Activated naive CD8-positive, alpha-beta T cell treated with anti-CD3 and anti-CD28 coated beads, Interleukin-2, amount 50 U/mL, for 24 hours (primary cell): ENCODE results near the gene GPR61.

Experiments used
- ATAC-seq: fragments of 150-1000 bp; cut with Tn5 transposase; one replicate; pipeline ENCODE4 v1.10.0; 2021
- DNase-seq: peaks from one replicate; pipeline ENCODE4 v3.0.0; 2021
- H3K27ac Mint-ChIP-seq: one replicate; pipeline ENCODE4 v1.8.0; 2021; ENCODE audit warnings: mild to moderate bottlenecking, mixed read lengths
- H3K27me3 Mint-ChIP-seq: one replicate; pipeline ENCODE4 v1.8.0; 2021; ENCODE audit warnings: mixed read lengths
- H3K36me3 Mint-ChIP-seq: one replicate; pipeline ENCODE4 v1.8.0; 2021; ENCODE audit warnings: low read depth, mixed read lengths
- H3K4me1 Mint-ChIP-seq: one replicate; pipeline ENCODE4 v1.8.0; 2021; ENCODE audit warnings: mixed read lengths
- H3K4me3 Mint-ChIP-seq: one replicate; pipeline ENCODE4 v1.8.0; 2021; ENCODE audit warnings: mild to moderate bottlenecking, moderate library complexity, mixed read lengths
- H3K9me3 Mint-ChIP-seq: one replicate; pipeline ENCODE4 v1.8.0; 2021; ENCODE audit warnings: mixed read lengths

The GPR61 gene

DNA sequence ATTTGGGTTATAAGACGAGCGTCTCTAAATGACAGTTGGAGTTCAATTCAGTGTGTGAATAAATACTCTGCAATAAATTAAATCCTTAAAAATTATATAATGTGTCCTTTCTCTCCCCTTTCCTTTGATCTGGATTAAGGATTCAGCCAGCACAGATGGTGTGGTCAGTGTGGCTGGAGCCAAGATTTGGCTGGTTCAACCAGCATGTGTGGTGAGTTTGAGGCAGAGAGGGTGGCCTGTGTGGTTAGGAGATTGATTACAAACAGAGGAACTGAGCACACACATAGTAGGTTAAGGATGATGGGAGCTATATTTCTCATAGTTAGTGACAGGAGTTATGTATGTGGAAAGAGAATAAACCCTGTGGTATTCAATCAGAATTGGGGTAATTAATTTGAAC, 16.0 kb upstream of the GPR61 start:
- ATAC-seq = no peak
- Mint-ChIP-seq H3K4me3 (no peak overlapping the region), H3K4me1 (no peaks in the 10 kb centered on the region), H3K36me3 (no peaks in the 10 kb centered on the region), H3K9me3 (no peaks in the 10 kb centered on the region), H3K27me3 (no peaks in the 10 kb centered on the region), H3K27ac (no peak overlapping the region)
- no peak for DNase-seq

DNA sequence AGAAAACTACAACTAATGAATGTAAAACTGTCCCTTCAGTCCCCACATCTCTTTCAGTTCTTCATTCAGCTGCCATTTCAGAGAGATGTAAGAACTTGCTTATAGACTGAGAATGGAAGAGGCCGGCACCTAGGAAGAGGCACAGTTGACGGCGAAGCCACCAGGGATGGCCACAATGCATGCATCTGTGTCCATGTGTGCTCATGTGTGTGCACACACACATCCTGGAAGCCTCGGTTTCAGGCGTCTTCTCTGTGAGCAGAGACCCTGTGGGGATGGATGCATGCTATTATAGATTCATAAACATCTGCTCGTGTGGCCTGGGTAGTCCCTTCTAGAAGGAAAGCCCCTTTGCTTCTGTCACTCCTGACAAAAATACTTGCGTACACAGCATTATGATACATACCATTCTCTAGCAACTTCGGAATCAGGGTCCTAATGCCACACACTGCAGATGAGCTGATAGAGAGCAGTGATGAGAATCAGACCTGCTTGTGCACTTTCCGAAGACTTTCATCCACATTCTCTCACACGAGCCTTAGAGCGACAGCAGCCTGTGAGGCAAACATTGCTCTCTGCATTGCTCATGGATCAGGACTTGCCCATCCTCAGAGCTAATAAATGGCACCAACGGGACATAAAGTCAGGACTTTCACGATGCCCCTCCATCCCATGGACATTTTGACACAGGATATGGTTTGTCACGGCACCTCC, 12.4 kb upstream of the GPR61 start:
- no peak for DNase-seq
- Mint-ChIP-seq H3K4me3 (no peak overlapping the region), H3K27me3 (no peaks in the 10 kb centered on the region), H3K4me1 (peaks cover 14% of the 10 kb centered on the region), H3K27ac (no peak overlapping the region), H3K36me3 (no peaks in the 10 kb centered on the region), H3K9me3 (no peaks in the 10 kb centered on the region)
- no peak for ATAC-seq

DNA sequence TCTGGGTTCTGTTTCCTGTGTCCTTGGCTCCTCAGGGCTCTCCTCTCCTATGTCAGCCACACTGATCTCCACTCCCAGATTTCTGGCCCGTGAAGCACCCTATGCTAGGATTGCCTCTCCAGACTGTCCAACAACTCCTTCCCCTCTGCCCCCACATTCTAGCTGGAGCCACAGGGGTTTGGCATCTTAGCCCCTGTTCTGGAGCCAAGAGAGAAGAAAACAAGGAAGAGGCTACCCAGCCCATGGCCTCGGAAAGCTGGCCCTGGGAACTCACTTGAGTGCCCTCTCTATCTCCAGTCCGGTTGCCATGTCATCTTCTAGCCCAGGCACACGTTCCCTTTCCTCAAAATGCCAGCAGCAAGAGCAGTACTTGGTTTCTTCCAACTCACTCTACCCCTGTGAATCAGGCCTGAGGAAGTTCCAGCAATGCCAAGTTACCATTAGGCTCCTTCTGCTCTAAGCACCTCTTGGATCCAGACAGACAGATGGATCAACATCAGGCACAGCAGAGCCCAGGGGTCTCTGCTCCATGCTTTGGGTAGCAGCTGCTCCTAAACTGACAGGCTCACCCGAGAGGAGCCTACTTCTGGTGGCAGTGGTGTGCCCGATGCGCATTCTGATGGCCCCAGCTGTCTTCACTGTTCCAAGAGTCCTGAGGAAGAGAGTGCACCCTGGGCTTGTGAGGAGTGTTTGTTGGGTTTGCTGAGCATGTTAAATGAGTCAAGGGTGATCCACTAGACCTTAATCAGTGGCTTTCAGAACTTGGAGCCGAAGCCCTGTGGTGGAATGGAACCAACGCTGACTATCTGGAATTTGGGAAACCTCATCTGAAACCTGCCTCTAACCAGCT, 11.6 kb upstream of the GPR61 start:
- H3K36me3 Mint-ChIP-seq = no peaks in the 10 kb centered on the region
- no peaks in the 10 kb centered on the region for H3K27me3 Mint-ChIP-seq
- H3K4me3 Mint-ChIP-seq = no peak overlapping the region
- H3K9me3 Mint-ChIP-seq = no peaks in the 10 kb centered on the region
- DNase-seq (no peak), ATAC-seq (no peak)
- no peak overlapping the region for H3K27ac Mint-ChIP-seq
- peaks cover 20% of the 10 kb centered on the region for H3K4me1 Mint-ChIP-seq

DNA sequence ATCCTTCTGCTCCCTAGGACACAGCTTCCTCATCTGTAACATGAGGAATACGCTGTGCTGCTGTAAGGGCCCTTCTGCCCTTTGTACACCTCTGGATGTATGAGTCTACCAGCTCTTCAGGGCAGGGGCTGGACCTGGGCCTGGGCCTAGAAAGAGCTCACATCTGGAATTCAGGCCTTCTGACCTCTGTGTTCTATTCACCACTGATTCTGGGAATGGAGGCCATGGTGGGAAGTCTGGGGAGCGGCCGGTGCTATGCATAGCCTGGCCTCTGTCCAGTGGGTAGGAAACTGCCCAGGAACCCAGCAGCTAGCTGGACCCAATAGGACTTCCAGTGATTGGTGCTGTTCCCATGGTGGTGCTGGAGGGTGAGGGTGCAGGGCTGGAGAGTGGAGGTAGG, 11.0 kb upstream of the GPR61 start:
- DNase-seq = no peak
- no peak for ATAC-seq
- H3K4me3 Mint-ChIP-seq = no peak overlapping the region
- H3K27ac Mint-ChIP-seq = no peak overlapping the region
- no peaks in the 10 kb centered on the region for H3K36me3 Mint-ChIP-seq
- H3K4me1 Mint-ChIP-seq = peaks cover 20% of the 10 kb centered on the region
- H3K27me3 Mint-ChIP-seq = no peaks in the 10 kb centered on the region
- H3K9me3 Mint-ChIP-seq = no peaks in the 10 kb centered on the region

DNA sequence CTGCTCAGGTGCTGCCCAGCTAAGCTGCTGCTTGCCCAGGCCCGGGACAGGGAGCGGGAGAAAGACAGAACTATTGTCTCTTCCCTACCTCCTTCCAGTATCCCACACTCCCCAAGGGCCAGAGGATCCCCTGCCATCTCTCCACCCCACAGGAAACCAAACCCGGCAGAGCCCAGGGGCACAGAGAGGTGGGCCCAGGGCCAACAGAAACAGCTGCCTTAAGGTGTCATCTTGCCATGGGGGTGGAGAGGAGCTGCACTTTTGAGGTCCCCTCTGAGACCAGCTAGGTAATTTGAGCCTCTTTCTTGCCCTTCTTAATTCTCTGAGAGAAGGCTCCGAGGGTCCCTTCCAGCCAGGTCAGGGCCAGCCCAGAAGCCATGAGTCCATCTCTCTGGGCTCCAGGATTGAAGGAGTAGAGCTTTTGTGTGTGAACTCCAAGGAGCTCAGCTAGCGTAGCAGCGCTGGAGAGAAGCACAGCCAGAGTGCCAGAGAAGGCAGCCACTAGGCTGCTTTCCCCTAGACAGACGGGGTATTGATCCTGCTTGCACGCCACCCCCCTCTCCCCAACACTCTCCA, 9.7 kb upstream of the GPR61 start:
- no peak overlapping the region for H3K4me3 Mint-ChIP-seq
- no peak overlapping the region for H3K27ac Mint-ChIP-seq
- H3K27me3 Mint-ChIP-seq = no peaks in the 10 kb centered on the region
- H3K4me1 Mint-ChIP-seq = peaks cover 20% of the 10 kb centered on the region
- no peaks in the 10 kb centered on the region for H3K9me3 Mint-ChIP-seq
- DNase-seq = no peak
- no peaks in the 10 kb centered on the region for H3K36me3 Mint-ChIP-seq
- ATAC-seq = no peak

DNA sequence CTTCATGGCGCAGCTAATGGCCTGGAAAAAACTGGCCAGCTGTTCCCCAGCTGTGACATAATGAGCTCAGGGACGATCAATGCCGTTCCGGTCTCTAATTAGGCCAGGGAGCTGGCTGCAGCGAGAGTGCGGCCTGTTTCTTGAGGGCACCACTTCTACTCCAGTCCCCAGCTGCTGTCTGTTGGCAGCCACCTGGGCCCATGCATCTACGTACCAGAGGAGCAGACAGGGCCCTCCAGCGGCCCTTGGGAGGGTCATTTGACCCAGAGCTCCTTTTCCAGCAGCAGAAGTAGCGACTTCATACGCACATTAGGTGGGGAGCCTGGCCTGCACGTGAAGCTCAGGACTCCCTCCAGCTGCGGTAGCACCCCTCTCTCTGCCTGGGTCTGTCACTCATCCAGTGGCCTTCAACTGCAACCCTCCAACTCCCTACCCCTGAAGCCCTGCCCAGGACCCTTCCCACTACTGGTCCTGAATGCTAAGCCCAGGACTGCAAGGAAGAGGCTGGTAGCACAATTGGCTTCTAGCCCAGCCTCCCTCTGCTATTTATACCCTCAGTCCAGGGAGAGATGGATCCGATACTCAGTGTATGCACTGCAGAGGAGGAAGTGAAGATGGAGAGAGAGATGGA, 9.1 kb upstream of the GPR61 start:
- Mint-ChIP-seq H3K9me3 (no peaks in the 10 kb centered on the region), H3K27ac (no peak overlapping the region), H3K4me3 (no peak overlapping the region), H3K4me1 (peaks cover 20% of the 10 kb centered on the region), H3K36me3 (no peaks in the 10 kb centered on the region), H3K27me3 (no peaks in the 10 kb centered on the region)
- no peak for DNase-seq
- no peak for ATAC-seq

DNA sequence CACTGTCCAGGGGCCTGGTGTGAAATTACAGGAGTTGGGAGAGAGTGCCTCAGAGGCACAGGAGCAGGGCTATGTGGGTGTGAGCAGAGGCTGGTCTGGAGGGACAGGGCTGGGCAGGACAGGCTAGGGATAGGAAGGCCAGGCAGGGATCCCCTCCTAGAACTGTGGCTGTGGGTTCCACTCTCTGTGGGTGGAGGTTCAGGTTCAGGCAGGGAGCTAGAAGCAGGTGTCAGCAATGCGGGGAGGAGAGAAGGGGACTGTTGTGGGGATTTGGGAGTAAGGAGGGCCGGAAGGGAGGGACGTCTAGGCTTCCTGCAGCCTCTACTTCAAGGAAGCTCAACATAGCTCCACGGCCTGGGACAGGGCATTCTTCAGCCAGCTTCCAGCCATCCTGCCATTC, 8.3 kb upstream of the GPR61 start:
- DNase-seq (no peak), ATAC-seq (no peak)
- Mint-ChIP-seq H3K27ac (peak overlapping the region; percentile 43), H3K36me3 (no peaks in the 10 kb centered on the region), H3K4me1 (peaks cover 20% of the 10 kb centered on the region), H3K9me3 (no peaks in the 10 kb centered on the region), H3K4me3 (no peak overlapping the region), H3K27me3 (no peaks in the 10 kb centered on the region)

DNA sequence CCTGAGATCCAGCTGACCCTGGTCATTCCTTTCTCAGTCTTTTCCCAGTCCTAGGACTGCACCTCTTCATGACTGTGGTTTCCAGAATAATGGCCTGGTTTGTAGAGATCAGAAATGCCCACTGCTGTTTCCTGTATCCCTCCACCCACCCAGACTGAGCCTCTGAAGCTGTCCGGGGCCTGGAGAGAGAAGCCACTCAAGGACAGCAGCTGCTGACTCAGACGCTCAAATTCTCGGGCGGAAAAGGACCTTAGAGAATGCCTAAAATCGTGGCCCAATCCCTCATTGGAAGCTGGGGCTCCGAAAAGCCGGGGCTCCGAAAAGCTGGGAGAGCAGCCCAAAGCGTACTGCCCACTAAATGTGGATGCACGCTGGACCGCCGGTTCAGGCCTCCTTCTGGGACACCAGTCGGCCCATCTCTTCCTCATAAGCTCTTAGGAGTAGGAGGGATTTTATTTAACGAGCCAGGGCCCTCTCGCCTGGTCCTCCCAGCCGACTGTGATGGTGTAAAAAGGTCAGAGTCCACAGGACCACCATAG, 7.8 kb upstream of the GPR61 start:
- Mint-ChIP-seq H3K4me3 (no peak overlapping the region), H3K4me1 (peaks cover 20% of the 10 kb centered on the region), H3K9me3 (no peaks in the 10 kb centered on the region), H3K36me3 (no peaks in the 10 kb centered on the region), H3K27ac (no peak overlapping the region), H3K27me3 (no peaks in the 10 kb centered on the region)
- ATAC-seq (no peak), DNase-seq (no peak)

DNA sequence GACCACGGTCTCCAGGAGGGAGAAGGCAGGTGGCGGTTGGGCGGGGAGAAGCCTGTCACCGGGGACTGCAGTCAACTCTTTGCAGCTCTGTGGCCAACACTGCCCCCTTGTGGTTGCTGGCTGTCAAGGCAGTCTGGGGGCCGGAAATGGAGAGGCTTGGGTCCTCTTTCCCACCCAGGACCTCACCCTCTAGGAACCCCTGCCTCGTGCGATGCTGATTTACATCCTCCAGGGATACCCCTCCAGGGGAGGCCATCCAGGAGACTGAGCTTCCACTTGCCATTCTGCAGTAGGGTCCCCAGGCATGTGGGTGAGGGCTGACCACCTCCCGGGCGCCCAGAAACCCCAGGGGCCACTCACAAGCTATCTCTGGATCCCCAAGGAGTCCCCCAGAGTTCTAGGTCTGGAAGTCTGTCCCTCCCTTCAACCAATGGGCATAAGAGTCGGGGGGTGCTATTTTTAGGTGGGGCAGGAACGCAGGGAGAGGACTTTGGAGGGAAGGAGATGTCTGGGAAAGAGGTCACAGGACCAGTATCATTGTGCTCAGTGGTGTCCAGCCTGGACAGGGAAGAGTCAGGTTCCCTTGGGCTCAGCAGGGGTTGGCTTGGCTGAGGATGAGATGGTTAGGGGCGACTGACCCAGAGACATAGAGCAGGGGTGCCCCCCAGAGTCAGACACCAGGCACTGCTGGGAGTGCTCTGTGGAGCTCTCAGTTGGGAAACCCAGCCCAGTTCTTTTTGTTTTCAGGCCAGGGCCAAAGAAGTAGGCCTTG, 7.1 kb upstream of the GPR61 start:
- H3K4me3 Mint-ChIP-seq = peak overlapping the region; percentile 45
- peak overlapping the region; percentile 82 for H3K27ac Mint-ChIP-seq
- ATAC-seq = peak; percentile 90
- H3K36me3 Mint-ChIP-seq = no peaks in the 10 kb centered on the region
- H3K4me1 Mint-ChIP-seq = peaks cover 20% of the 10 kb centered on the region
- H3K27me3 Mint-ChIP-seq = no peaks in the 10 kb centered on the region
- no peaks in the 10 kb centered on the region for H3K9me3 Mint-ChIP-seq
- peak; percentile 93 for DNase-seq

DNA sequence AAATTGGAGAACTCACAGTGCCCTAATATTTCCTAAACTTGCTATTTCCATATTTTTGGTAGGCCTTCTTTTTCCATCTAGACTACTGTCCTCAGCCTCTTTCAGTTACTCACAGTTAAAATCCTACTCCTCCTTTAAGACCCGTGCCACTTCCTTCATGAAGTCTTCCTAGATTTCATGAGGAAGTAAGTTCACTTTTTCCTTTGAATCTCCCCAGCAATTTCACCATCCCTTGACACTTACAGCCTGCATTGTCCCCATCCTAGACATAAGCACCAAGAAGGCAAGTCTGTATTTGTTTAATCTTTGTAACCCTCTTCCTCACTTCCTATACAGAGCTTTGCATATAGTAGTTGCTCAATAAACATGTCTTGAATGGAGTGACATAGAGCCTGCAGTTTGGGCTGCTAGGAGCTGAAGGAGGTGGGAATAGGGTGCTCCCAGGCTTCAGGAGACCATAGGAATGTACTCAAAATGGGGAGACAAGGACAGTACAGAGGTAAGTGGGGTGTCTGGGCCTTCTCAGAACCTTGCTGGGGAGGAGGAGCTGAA, 5.3 kb upstream of the GPR61 start:
- DNase-seq = no peak
- no peak for ATAC-seq
- no peaks in the 10 kb centered on the region for H3K9me3 Mint-ChIP-seq
- no peaks in the 10 kb centered on the region for H3K36me3 Mint-ChIP-seq
- H3K27me3 Mint-ChIP-seq = no peaks in the 10 kb centered on the region
- H3K4me3 Mint-ChIP-seq = no peak overlapping the region
- H3K4me1 Mint-ChIP-seq = peaks cover 20% of the 10 kb centered on the region
- H3K27ac Mint-ChIP-seq = no peak overlapping the region

DNA sequence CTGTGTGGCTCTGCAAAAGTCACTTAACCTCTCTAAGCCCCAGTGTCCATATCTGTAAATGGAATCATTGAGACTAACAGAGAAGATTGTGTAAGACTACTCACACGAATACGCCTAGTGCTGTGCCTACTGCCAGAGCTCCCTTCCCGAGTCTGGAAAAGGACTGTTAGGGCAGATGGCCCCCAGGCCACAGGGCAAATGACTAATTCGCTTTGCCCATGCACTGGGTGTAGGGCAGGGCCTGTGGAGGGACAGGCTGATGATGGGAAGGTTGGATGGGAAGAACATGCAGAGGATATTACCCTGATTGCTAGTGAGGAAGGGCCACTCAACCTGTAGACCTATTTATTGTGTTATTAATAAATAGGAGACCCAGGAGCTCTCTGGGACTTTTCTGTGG, 4.2 kb upstream of the GPR61 start:
- DNase-seq (no peak), ATAC-seq (no peak)
- H3K36me3 Mint-ChIP-seq = no peaks in the 10 kb centered on the region
- no peaks in the 10 kb centered on the region for H3K9me3 Mint-ChIP-seq
- no peak overlapping the region for H3K4me3 Mint-ChIP-seq
- H3K27ac Mint-ChIP-seq = no peak overlapping the region
- H3K27me3 Mint-ChIP-seq = no peaks in the 10 kb centered on the region
- H3K4me1 Mint-ChIP-seq = peaks cover 20% of the 10 kb centered on the region

DNA sequence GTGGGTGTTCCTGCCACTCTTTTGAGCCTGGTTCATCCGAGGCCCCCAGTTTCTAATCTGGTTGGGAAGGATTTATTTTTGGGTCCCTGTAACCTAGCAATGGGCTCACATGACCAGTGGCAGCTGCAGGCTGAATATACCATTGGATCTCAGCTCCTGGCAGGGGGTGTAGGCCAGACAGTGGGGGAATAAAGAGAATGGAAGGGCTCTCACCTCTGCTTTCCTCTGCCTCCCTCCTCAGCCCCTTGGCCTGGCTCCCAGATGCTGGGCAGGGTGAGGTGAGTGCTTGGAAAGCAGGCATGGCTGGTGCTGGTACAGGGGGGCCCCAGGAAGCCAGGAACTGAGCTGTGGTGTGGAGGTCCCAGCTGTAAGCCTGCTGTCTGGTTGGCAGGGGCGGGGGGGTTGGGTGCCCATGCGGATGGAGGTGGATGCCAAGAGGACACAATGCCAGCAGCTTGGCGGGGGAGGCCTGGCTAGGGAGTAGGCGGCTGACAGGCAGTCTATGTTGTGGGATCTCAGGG, 3.6 kb upstream of the GPR61 start:
- no peak for DNase-seq
- no peaks in the 10 kb centered on the region for H3K9me3 Mint-ChIP-seq
- no peak overlapping the region for H3K4me3 Mint-ChIP-seq
- H3K36me3 Mint-ChIP-seq = no peaks in the 10 kb centered on the region
- ATAC-seq = no peak
- H3K27ac Mint-ChIP-seq = no peak overlapping the region
- peaks cover 17% of the 10 kb centered on the region for H3K4me1 Mint-ChIP-seq
- H3K27me3 Mint-ChIP-seq = no peaks in the 10 kb centered on the region

DNA sequence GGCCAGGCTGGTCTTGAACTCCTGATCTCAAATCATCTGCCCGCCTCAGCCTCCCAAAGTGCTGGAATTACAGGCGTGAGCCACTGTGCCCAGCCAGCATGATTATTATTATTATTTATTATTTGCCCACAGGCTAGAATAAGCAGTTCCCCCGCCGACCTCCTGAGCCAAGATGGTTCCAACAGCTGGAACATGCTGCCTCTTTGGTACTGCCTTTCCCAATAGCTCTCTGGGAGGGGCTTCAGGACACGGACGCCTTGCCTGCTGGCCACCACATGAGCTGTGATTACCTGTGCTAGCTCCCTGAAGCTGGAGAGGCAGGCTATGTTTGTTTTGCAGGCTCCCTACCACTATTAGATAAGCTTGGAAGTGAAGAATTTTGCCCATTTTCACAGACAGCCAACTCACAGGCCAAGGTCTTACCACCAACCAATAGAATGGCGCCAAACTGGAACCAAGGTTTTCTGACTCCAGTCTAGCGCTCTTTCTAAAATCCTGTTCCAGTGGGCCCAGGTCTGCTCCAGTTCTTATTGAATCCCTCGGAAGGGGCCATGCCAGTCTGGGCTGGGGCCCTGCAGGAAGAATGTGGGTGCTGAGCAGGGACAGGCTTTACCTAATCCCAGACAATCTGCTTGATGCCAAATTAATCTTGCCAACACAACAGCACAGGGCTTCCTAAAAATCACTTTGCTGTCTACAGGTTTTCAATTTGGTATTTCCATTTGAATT, 2.1 kb upstream of the GPR61 start:
- H3K27me3 Mint-ChIP-seq = no peaks in the 10 kb centered on the region
- ATAC-seq (no peak), DNase-seq (no peak)
- no peaks in the 10 kb centered on the region for H3K9me3 Mint-ChIP-seq
- no peaks in the 10 kb centered on the region for H3K36me3 Mint-ChIP-seq
- H3K4me3 Mint-ChIP-seq = no peak overlapping the region
- H3K27ac Mint-ChIP-seq = no peak overlapping the region
- H3K4me1 Mint-ChIP-seq = peaks cover 3% of the 10 kb centered on the region
